NCI-H2081 (cell line): ENCODE results near the gene ARSG.
"Not testable (repeated sequence)": the region's sequence is repeated elsewhere in the genome, so short reads cannot be mapped to it uniquely, and the experiment has no call there.

ENCODE experiments used
- DNase-seq, 2 experiments: peaks; one replicate each; lab custom pipeline; 2025; lab: John Stamatoyannopoulos, UW

Gene ARSG

GRCh38 chr17:68329331-68329730 lies 38.0 kb downstream of the ARSG start:
- DNase-seq = no peak

- not testable (repeated sequence) for DNase-seq
Observed at GRCh38 chr17:68331932-68332331, 40.6 kb downstream of the ARSG start.

DNA sequence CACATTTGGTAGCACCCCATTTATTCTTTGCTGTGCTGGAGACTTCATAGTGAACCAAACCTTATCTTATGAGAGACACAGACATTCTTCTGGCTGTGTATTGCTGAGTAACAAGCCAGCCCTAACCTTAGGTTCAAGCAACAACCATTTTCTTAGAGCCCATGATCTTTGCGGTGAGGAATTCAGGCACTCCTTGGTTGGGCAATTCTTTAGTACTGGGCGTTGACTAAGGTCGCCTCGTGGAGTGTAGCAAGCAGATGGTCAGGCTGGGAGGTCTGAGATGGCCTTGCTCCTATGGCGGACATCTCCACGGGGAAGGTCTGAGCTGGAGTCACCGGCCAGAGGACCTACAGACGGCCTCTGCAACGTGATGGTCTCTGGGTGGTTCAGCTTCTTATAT lies 43.1 kb downstream of the ARSG start:
- no peak for DNase-seq

GRCh38 chr17:68341482-68341881 lies 50.2 kb downstream of the ARSG start:
- DNase-seq = no peak

GRCh38 chr17:68343976-68344375 lies 52.7 kb downstream of the ARSG start:
- DNase-seq = no peak

DNA sequence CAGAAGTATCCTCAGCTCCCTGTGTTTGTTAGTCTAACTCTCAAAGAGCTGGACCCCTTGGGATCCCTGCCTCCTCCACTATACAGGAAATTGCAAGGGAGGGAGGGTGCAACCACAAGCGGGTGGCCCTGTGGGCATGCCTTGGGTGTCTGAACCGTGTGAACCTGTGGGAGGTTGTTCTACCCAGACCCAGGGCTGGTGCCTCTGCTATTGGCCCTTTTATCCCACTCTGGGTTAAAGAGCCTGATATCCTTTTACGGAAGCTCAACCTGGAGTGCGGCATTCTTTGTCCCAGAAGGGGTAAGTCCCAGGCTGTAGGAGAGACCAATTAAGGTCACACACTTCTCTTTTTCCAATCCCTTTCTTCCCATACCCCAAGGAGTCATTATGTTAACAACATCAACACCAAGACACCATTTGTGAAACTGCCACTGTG lies 53.4 kb downstream of the ARSG start:
- no peak for DNase-seq

DNA sequence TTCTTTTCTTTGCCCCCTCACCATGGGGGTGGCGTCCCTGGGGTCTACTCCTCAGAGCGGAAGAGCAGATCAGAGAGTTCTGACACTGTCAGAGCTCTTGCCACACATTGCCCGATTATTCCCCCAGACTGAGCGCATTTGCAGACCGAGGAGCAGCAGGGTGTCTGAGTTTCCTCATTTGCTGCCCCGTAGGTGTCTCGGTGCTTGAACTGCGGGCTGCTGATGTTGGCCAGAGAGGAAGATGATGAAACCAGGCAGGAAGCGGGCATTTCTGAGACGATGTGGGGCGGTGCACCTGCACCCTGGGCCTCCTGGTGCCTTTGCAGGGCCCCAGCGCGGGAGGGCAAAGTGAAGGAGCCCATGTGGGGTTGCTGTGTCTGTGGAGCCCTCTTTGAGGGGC lies 55.2 kb downstream of the ARSG start:
- DNase-seq = no peak

- DNase-seq = no peak
Observed at GRCh38 chr17:68347380-68347779, 56.1 kb downstream of the ARSG start.

DNA sequence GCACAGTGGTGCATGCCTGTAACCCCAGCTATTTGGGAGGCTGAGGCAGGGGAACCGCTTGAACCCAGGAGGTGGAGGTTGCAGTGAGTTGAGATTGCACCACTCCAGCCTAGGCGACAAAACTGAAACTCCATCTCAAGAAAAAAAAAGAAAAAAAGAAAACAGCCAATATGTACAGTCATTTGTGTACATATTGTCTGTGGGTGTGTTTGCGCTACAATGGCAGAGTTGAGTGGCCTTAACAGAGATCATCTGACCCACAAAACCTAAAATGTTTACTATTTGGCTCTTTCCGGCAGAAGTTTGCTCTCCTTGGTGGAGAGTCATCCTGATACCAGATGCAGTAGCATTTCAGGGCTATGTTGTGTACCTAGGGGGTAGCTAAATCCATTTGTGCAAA lies 57.9 kb downstream of the ARSG start:
- DNase-seq = no peak

DNA sequence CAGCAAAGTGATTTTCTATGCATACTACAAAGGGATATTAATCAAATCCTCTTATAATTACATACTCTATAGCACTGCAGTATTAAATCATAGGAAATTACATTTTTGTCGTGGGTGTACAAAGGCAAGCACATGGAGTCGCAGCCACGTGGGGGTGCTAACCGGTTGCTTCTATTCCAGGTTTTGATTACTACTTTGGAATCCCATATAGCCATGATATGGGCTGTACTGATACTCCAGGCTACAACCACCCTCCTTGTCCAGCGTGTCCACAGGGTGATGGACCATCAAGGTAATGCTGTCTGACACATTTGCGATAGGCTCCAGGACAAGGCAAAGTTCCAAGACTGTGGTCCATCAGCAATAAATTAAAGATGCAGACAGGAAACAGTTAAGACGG lies 60.1 kb downstream of the ARSG start:
- DNase-seq = no peak

- no peak for DNase-seq
Observed at GRCh38 chr17:68352041-68352440, 60.7 kb downstream of the ARSG start.

- not testable (repeated sequence) for DNase-seq
Observed at GRCh38 chr17:68352671-68353070, 61.4 kb downstream of the ARSG start.

DNA sequence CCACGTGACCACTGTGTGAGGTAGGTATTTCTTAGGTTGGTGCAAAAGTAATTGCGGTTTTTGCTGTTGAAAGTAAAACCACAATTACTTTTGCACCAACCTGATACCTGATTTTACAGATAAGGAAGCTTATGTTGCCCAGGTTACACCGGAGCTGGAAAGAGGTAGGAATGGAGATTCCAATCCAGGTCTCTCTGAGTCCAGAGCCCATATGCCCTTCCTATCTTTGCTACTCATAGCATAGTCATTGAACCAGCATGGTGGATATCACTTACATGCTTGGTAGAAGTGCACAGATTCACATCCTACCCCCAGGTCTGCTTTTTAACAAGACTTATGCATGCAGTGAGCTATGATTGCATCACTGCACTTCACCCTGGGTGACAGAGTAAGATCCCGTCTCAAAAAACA lies 61.8 kb downstream of the ARSG start:
- no peak for DNase-seq

DNA sequence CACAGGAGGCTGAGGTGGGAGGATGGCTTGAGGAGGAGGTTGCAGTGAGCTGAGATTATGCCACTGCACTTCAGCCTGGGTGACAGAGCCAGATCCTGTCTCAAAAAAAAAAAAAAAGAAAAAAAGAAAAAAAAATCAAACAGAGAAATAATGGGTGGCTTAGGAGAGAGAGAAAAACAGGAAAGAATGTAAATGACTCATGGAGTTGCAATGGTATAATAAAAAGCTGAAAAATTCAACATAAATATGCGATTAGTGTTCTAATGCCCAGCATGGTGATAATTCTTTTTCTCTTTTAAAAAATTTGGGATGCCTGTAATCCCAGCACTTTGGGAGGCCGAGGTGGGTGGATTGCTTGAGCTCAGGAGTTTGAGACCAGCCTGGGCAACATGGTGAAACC lies 63.0 kb downstream of the ARSG start:
- DNase-seq = not testable (repeated sequence)

GRCh38 chr17:68355108-68355507 lies 63.8 kb downstream of the ARSG start:
- DNase-seq = not testable (repeated sequence)

GRCh38 chr17:68356520-68356919 lies 65.2 kb downstream of the ARSG start:
- no peak for DNase-seq

DNA sequence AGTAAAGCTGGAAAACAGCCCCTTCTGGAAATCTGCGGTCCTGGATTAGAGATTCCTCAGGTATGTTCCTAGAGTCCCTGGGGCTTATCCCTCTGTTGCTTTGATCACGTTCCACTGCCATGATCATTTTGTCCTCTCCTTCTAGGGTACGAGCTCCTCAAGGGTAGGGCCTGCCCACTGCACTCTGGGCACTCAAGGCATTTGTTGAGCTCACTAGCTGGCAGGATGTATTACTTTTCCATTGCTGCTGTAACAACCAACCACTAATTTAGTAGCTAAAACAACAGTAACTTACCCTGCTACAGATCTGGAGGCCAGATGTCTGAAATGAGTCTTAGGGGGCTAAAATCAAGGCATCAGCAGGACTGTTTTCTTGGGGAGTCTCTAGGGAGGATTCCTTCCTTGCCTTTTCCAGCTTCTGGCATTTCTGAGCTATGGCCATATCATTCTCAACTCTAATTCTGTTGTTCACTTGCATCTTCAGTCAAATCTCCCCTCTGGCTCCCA lies 65.7 kb downstream of the ARSG start:
- no peak for DNase-seq

GRCh38 chr17:68357886-68358285 lies 66.6 kb downstream of the ARSG start:
- DNase-seq = no peak

- no peak for DNase-seq
Observed at GRCh38 chr17:68359791-68360535, 68.7 kb downstream of the ARSG start.

- DNase-seq = no peak
Observed at GRCh38 chr17:68365469-68365868, 74.2 kb downstream of the ARSG start.

DNA sequence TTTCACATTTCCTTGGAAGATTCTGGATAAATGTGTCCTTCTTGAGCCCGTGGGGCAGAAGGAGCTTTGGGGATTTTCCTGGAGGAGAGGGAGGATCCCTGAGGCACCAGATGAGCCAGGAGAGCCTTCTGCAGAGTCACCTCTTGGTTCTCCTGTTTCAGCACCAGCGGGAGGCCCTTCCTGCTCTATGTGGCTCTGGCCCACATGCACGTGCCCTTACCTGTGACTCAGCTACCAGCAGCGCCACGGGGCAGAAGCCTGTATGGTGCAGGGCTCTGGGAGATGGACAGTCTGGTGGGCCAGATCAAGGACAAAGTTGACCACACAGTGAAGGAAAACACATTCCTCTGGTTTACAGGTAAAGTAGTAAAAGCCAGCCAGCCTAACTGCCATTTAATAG lies 77.1 kb downstream of the ARSG start:
- no peak for DNase-seq

DNA sequence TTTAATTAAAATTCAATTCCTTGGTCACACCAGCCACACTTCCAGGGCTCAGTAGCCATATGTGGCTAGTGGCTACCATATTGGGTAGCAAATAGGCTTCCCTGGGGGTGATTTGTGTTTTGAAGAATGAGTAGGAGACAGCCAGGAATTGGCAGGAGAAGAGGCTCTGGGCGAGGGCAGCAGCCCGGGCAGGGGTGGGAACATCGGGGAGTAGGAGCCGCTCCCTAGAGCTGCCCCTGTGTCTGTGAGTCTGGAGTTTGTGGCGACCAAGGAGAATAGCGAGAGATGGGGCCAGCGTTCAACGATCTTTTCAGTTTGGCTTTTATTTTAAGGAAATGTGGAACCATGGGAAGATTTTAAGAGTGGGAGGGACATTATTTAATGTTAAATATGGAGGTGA lies 84.3 kb downstream of the ARSG start:
- no peak for DNase-seq

GRCh38 chr17:68376178-68376577 lies 84.9 kb downstream of the ARSG start:
- not testable (repeated sequence) for DNase-seq

DNA sequence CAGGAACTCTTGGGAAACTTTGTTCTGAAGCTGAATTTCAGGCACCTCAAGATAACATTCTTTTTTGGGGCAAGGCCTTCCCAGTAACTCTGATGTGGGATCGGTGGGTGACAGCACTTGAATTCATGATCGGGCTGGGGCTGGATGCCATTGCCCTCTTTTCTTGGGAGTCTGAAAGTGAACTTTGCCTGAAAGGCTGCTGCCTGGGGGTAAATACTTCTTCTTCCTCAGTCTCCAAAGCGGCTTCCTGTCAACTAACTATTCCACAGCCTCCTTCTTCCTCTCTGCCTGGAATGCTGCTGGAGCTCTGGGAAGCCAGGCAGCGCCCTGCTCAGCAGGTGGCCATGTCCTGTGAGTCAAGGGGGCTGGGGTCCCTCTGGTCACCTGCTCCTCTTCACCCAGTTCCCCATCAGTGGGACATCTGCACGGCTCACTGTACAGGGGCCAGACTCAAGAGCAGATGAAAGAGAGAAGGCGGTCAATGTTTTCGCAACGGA lies 86.5 kb downstream of the ARSG start:
- no peak for DNase-seq
